ENCODE data around the gene POLR1D.

Gene POLR1D

DNA sequence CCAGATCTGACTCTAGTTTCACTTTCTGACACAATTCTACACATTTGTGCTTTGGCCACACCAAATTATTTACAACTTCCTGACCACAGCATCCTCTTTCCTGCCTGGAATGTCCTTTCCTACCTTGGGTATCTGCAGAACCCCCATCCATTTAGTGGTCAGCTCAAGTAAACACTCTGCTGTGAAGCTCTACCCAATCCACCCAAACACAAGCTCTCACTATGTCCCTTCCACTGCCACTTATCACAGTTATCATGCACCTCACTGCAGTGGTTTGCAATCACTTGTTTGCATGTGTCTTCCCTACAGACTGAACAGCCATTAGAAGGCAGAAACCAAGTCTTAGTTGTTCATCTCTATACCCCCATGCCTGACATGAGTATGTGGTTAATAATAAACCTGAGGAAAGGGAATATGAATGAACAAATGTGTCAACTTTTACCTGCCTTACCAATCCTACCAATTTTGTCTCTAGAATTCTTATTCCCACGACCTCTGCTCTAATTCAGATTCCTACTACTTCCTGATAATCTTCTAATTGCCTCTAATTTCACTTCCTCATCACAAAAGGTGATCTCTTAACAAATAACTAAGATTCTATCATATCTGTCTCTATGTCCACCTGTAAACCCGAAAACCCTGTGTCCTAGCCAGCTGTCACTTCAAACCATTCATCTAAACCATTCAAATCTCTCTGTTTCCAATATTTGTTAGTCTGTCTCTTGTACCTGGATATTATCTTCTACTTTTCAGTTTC is 26.5 kb upstream of the POLR1D start:
- Histone ChIP-seq H3K27ac (ENCODE audit: low read depth, low read length) (no peak overlapping the region), H3K9me3 (ENCODE audit: control insufficient read depth, insufficient read depth, low read length) (no peaks in the 10 kb centered on the region), H3K9ac (ENCODE audit: low read depth, low read length) (no peak overlapping the region)

DNA sequence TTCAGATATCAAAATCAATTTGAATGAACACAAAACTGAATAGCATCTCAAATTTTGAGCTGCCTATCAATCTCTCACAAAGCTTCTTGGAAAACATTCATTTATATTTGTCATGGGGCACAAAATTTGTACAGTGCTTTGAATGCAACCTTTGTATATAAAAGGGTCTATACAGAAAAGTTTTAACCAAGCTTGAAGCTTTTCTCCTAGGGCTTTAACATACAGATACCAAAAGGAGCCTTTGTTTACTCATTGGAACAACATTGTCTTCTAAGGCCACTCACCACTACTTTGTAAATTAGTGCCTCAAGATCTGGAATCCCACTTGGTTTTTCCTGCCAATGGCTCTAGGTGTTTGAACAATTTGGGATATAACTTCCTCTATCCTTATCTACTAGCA is 22.6 kb upstream of the POLR1D start:
- Histone ChIP-seq H3K36me3 (ENCODE audit: control insufficient read depth, insufficient read depth, low read length) (no peaks in the 10 kb centered on the region), H3K27ac (ENCODE audit: low read depth, low read length) (peak overlapping the region; percentile 53), H3K9me3 (ENCODE audit: control insufficient read depth, insufficient read depth, low read length) (no peaks in the 10 kb centered on the region), H3K4me1 (ENCODE audit: control insufficient read depth, insufficient read depth, low read length) (peaks cover 41% of the 10 kb centered on the region), H3K27me3 (ENCODE audit: control insufficient read depth, insufficient read depth, low read length) (no peaks in the 10 kb centered on the region), H3K9ac (ENCODE audit: low read depth, low read length) (no peak overlapping the region), H3K4me3 (ENCODE audit: low read depth, low read length) (no peak overlapping the region)

More for the DNA sequence above, 26.5 kb upstream of the POLR1D start:
- Histone ChIP-seq H3K4me3 (ENCODE audit: low read depth, low read length) (no peak overlapping the region), H3K27me3 (ENCODE audit: control insufficient read depth, insufficient read depth, low read length) (no peaks in the 10 kb centered on the region), H3K4me1 (ENCODE audit: control insufficient read depth, insufficient read depth, low read length) (peaks cover 28% of the 10 kb centered on the region), H3K36me3 (ENCODE audit: control insufficient read depth, insufficient read depth, low read length) (no peaks in the 10 kb centered on the region)

DNA sequence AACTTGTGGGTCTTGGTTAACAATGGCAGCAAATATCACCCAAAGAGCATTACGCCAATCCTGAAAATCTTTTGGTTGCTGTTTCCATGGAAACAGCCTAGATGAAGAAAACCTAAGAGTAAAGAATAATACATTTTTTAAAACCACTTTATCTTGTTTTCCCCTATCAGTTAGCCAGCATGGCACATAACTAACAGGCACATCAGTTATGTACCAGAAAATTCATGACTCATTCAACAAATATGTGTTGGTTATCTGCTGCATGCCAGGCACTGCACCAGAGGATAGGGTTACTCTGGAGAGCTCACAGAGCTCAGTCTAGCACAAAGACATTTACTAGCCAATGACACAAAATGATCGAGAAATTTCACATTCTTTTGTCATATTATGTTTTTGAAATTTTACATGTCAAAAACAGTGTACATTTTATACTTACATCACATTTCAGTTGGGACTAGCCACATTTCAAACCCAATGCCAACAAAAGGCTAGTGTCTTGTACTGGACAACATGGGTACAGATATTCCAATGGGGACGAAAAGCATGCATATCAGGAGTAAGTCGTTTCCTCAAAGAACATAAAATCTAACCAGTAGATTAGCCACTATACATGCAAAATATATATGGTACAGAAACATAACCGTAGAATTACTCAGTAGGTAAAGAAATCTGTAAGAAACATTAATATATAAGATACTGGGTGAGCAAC is 21.7 kb upstream of the POLR1D start:
- Histone ChIP-seq H3K9me3 (ENCODE audit: control insufficient read depth, insufficient read depth, low read length) (no peaks in the 10 kb centered on the region), H3K4me3 (ENCODE audit: low read depth, low read length) (no peak overlapping the region), H3K27me3 (ENCODE audit: control insufficient read depth, insufficient read depth, low read length) (no peaks in the 10 kb centered on the region), H3K36me3 (ENCODE audit: control insufficient read depth, insufficient read depth, low read length) (no peaks in the 10 kb centered on the region), H3K4me1 (ENCODE audit: control insufficient read depth, insufficient read depth, low read length) (peaks cover 44% of the 10 kb centered on the region), H3K27ac (ENCODE audit: low read depth, low read length) (peak overlapping the region; percentile 32), H3K9ac (ENCODE audit: low read depth, low read length) (no peak overlapping the region)

GRCh38 chr13:27600711-27601110 is 21.0 kb upstream of the POLR1D start:
- H3K9ac ChIP-seq (ENCODE audit: low read depth, low read length) = no peak overlapping the region
- H3K4me3 ChIP-seq (ENCODE audit: low read depth, low read length) = no peak overlapping the region
- H3K36me3 ChIP-seq (ENCODE audit: control insufficient read depth, insufficient read depth, low read length) = no peaks in the 10 kb centered on the region
- peaks cover 39% of the 10 kb centered on the region for H3K4me1 ChIP-seq (ENCODE audit: control insufficient read depth, insufficient read depth, low read length)
- H3K27ac ChIP-seq (ENCODE audit: low read depth, low read length) = no peak overlapping the region
- no peaks in the 10 kb centered on the region for H3K27me3 ChIP-seq (ENCODE audit: control insufficient read depth, insufficient read depth, low read length)
- H3K9me3 ChIP-seq (ENCODE audit: control insufficient read depth, insufficient read depth, low read length) = no peaks in the 10 kb centered on the region

- Histone ChIP-seq H3K4me3 (ENCODE audit: low read depth, low read length) (no peak overlapping the region), H3K9ac (ENCODE audit: low read depth, low read length) (no peak overlapping the region), H3K27ac (ENCODE audit: low read depth, low read length) (no peak overlapping the region), H3K4me1 (ENCODE audit: control insufficient read depth, insufficient read depth, low read length) (peaks cover 39% of the 10 kb centered on the region), H3K27me3 (ENCODE audit: control insufficient read depth, insufficient read depth, low read length) (no peaks in the 10 kb centered on the region), H3K36me3 (ENCODE audit: control insufficient read depth, insufficient read depth, low read length) (no peaks in the 10 kb centered on the region), H3K9me3 (ENCODE audit: control insufficient read depth, insufficient read depth, low read length) (no peaks in the 10 kb centered on the region)
Measured at GRCh38 chr13:27601208-27601607, 20.5 kb upstream of the POLR1D start.

DNA sequence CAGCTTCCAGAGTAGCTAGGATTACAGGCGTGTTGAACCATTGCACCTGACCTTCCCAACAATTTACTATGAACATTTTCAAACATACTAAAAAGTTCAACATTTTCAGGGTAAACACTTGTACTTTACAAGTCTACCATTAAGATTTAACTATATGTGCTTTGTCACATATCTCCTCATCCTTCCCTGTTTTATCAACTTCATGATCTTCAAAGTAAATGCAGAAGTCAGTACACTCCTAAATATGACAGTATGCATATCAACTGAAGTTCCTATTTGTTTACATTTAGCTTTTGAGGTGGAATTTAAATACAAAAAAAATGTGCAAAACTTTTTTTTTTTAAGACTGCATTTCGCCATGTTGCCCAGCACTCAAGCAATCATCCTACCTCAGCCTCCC is 19.9 kb upstream of the POLR1D start:
- H3K9ac ChIP-seq (ENCODE audit: low read depth, low read length) = no peak overlapping the region
- H3K27me3 ChIP-seq (ENCODE audit: control insufficient read depth, insufficient read depth, low read length) = no peaks in the 10 kb centered on the region
- H3K9me3 ChIP-seq (ENCODE audit: control insufficient read depth, insufficient read depth, low read length) = no peaks in the 10 kb centered on the region
- H3K27ac ChIP-seq (ENCODE audit: low read depth, low read length) = no peak overlapping the region
- H3K36me3 ChIP-seq (ENCODE audit: control insufficient read depth, insufficient read depth, low read length) = no peaks in the 10 kb centered on the region
- no peak overlapping the region for H3K4me3 ChIP-seq (ENCODE audit: low read depth, low read length)
- H3K4me1 ChIP-seq (ENCODE audit: control insufficient read depth, insufficient read depth, low read length) = peaks cover 37% of the 10 kb centered on the region

- H3K9me3 ChIP-seq (ENCODE audit: control insufficient read depth, insufficient read depth, low read length) = no peaks in the 10 kb centered on the region
- H3K27ac ChIP-seq (ENCODE audit: low read depth, low read length) = no peak overlapping the region
- H3K4me1 ChIP-seq (ENCODE audit: control insufficient read depth, insufficient read depth, low read length) = peaks cover 32% of the 10 kb centered on the region
- H3K27me3 ChIP-seq (ENCODE audit: control insufficient read depth, insufficient read depth, low read length) = no peaks in the 10 kb centered on the region
- H3K36me3 ChIP-seq (ENCODE audit: control insufficient read depth, insufficient read depth, low read length) = no peaks in the 10 kb centered on the region
- H3K9ac ChIP-seq (ENCODE audit: low read depth, low read length) = no peak overlapping the region
- no peak overlapping the region for H3K4me3 ChIP-seq (ENCODE audit: low read depth, low read length)
Measured at GRCh38 chr13:27605099-27605498, 16.6 kb upstream of the POLR1D start.

DNA sequence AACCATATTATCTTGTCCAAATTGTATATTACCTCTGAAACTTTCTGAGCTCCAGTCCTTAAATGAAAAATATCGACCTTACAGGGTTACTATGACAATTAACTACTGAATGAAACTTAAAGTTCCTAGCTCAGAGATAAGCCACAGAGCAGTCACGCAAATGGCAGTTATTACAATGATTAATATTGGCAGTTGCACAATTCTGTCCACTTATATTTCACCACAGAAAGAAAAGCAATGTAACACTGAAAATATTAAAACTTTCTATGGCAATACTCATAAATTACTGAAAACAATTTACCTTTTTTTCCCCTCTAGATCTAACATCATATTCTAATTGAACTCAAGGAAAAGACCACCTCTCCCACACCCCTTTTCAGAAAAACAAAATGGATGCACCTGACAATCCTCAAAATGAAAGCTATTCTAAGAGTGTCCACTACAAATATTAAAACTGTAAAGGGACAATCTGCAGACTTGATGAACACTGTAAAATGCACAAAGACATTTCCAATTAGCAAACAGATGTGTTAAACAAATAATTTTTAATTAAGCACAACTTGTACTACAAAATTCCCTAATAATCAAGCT is 16.0 kb upstream of the POLR1D start:
- no peaks in the 10 kb centered on the region for H3K27me3 ChIP-seq (ENCODE audit: control insufficient read depth, insufficient read depth, low read length)
- peaks cover 26% of the 10 kb centered on the region for H3K4me1 ChIP-seq (ENCODE audit: control insufficient read depth, insufficient read depth, low read length)
- H3K9me3 ChIP-seq (ENCODE audit: control insufficient read depth, insufficient read depth, low read length) = no peaks in the 10 kb centered on the region
- no peak overlapping the region for H3K4me3 ChIP-seq (ENCODE audit: low read depth, low read length)
- no peak overlapping the region for H3K9ac ChIP-seq (ENCODE audit: low read depth, low read length)
- H3K27ac ChIP-seq (ENCODE audit: low read depth, low read length) = no peak overlapping the region
- H3K36me3 ChIP-seq (ENCODE audit: control insufficient read depth, insufficient read depth, low read length) = no peaks in the 10 kb centered on the region

GRCh38 chr13:27607125-27607524 is 14.6 kb upstream of the POLR1D start:
- H3K4me3 ChIP-seq (ENCODE audit: low read depth, low read length) = no peak overlapping the region
- no peak overlapping the region for H3K9ac ChIP-seq (ENCODE audit: low read depth, low read length)
- H3K27ac ChIP-seq (ENCODE audit: low read depth, low read length) = peak overlapping the region; percentile 14
- H3K27me3 ChIP-seq (ENCODE audit: control insufficient read depth, insufficient read depth, low read length) = no peaks in the 10 kb centered on the region
- no peaks in the 10 kb centered on the region for H3K9me3 ChIP-seq (ENCODE audit: control insufficient read depth, insufficient read depth, low read length)
- peaks cover 23% of the 10 kb centered on the region for H3K4me1 ChIP-seq (ENCODE audit: control insufficient read depth, insufficient read depth, low read length)
- H3K36me3 ChIP-seq (ENCODE audit: control insufficient read depth, insufficient read depth, low read length) = no peaks in the 10 kb centered on the region

DNA sequence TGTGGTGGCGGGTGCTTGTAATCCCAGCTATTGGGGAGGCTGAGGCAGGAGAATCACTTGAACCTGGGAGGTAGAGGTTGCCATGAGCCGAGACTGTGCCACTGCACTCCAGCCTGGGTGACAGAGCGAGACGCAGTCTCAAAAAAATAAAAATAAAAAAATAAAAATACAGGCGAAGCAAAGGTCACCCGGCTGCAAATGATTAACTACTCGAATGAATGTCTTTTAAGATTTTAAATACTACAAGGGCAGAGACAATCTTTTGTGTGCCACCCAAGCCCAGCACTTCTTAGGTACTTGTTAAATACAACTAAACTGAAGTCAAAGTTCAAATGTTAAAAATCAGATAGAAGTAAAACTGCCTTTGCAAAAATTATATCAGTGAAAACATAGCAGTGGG is 8.1 kb upstream of the POLR1D start:
- Histone ChIP-seq H3K9ac (ENCODE audit: low read depth, low read length) (no peak overlapping the region), H3K36me3 (ENCODE audit: control insufficient read depth, insufficient read depth, low read length) (no peaks in the 10 kb centered on the region), H3K4me1 (ENCODE audit: control insufficient read depth, insufficient read depth, low read length) (peaks cover 26% of the 10 kb centered on the region), H3K27me3 (ENCODE audit: control insufficient read depth, insufficient read depth, low read length) (no peaks in the 10 kb centered on the region), H3K4me3 (ENCODE audit: low read depth, low read length) (no peak overlapping the region), H3K27ac (ENCODE audit: low read depth, low read length) (no peak overlapping the region), H3K9me3 (ENCODE audit: control insufficient read depth, insufficient read depth, low read length) (no peaks in the 10 kb centered on the region)

GRCh38 chr13:27617881-27618321 is 3.8 kb upstream of the POLR1D start:
- no peak overlapping the region for H3K9ac ChIP-seq (ENCODE audit: low read depth, low read length)
- H3K27me3 ChIP-seq (ENCODE audit: control insufficient read depth, insufficient read depth, low read length) = no peaks in the 10 kb centered on the region
- H3K4me1 ChIP-seq (ENCODE audit: control insufficient read depth, insufficient read depth, low read length) = peaks cover 39% of the 10 kb centered on the region
- no peaks in the 10 kb centered on the region for H3K9me3 ChIP-seq (ENCODE audit: control insufficient read depth, insufficient read depth, low read length)
- H3K36me3 ChIP-seq (ENCODE audit: control insufficient read depth, insufficient read depth, low read length) = peaks cover 4% of the 10 kb centered on the region
- no peak overlapping the region for H3K27ac ChIP-seq (ENCODE audit: low read depth, low read length)
- H3K4me3 ChIP-seq (ENCODE audit: low read depth, low read length) = no peak overlapping the region
